Mesodermal cell (in vitro differentiated cells): ENCODE data around the gene COA8.

ENCODE experiments used
- H3K27ac ChIP-seq: 2 replicates; pipeline ENCODE4 v1.7.0; 2013; ENCODE audit warnings: mild to moderate bottlenecking, low read depth, low read length, moderate library complexity; ENCODE audit not compliant: severe bottlenecking
- H3K36me3 ChIP-seq: 2 replicates; pipeline ENCODE4 v1.7.1; 2013; ENCODE audit warnings: mild to moderate bottlenecking, low read length, moderate library complexity; ENCODE audit not compliant: control insufficient read depth, insufficient read depth
- H3K4me1 ChIP-seq: one replicate; pipeline ENCODE4 v1.7.1; 2013; ENCODE audit warnings: mild to moderate bottlenecking, low read length; ENCODE audit not compliant: insufficient read depth, control insufficient read depth, poor library complexity, severe bottlenecking
- H3K4me3 ChIP-seq: 2 replicates; pipeline ENCODE4 v1.7.0; 2013; ENCODE audit warnings: low read length, control low read depth, mild to moderate bottlenecking; ENCODE audit not compliant: insufficient read depth, poor library complexity, severe bottlenecking; ENCODE audit errors: extremely low read depth
- H3K9me3 ChIP-seq: 2 replicates; pipeline ENCODE4 v1.7.1; 2013; ENCODE audit warnings: mild to moderate bottlenecking, low read length, moderate library complexity; ENCODE audit not compliant: control insufficient read depth
- WGBS, 2 experiments: methylation state at CpG; one replicate each; pipeline ENCODE4 v1.1.5; 2013; ENCODE audit warnings: missing lambda C conversion rate in 2 of 2; ENCODE audit not compliant: insufficient coverage in 2 of 2; 5-methylcytosine and 5-hydroxymethylcytosine counted together

COA8 gene

GRCh38 chr14:103527408-103528145, 35.2 kb upstream of the COA8 start:
- Histone ChIP-seq H3K4me3 (no peak overlapping the region), H3K4me1 (peaks cover 19% of the 10 kb centered on the region), H3K36me3 (peaks cover 9% of the 10 kb centered on the region), H3K27ac (no peak overlapping the region), H3K9me3 (no peaks in the 10 kb centered on the region)
- 85 to 91% methylated on average over 8 to 10 of the region's 14 CpGs for WGBS, 2 experiments

- Histone ChIP-seq H3K27ac (peak overlapping the region; percentile 74), H3K4me3 (peak overlapping the region; percentile 86), H3K36me3 (peaks cover 12% of the 10 kb centered on the region), H3K4me1 (peaks cover 17% of the 10 kb centered on the region), H3K9me3 (no peaks in the 10 kb centered on the region)
- 66 to 76% methylated on average over 9 to 10 of the region's 10 CpGs for WGBS, 2 experiments
Observed at GRCh38 chr14:103528146-103528586, 34.6 kb upstream of the COA8 start.

GRCh38 chr14:103528587-103529382, 34.0 kb upstream of the COA8 start, which contains the start of gene TRMT61A:
Gene TRMT61A (plus strand): TSS chr14:103529196. CDS start chr14:103529979, 783 bp downstream.
- Histone ChIP-seq H3K36me3 (peaks cover 12% of the 10 kb centered on the region), H3K9me3 (no peaks in the 10 kb centered on the region), H3K4me1 (peaks cover 14% of the 10 kb centered on the region), H3K27ac (peak within 1 kb of the TSS; percentile 74), H3K4me3 (peak within 1 kb of the TSS; percentile 86)
- 8% methylated on average over 34 to 47 of the region's 70 CpGs for WGBS, 2 experiments

GRCh38 chr14:103529383-103530365, 33.1 kb upstream of the COA8 start:
- H3K36me3 ChIP-seq = peaks cover 13% of the 10 kb centered on the region
- H3K4me1 ChIP-seq = peaks cover 14% of the 10 kb centered on the region
- peak overlapping the region; percentile 86 for H3K4me3 ChIP-seq
- peak overlapping the region; percentile 0 for H3K27ac ChIP-seq
- H3K9me3 ChIP-seq = no peaks in the 10 kb centered on the region
- WGBS, 2 experiments = 65 to 68% methylated on average over 34 of the region's 42 CpGs

GRCh38 chr14:103530390-103530789, 32.4 kb upstream of the COA8 start:
- H3K36me3 ChIP-seq = peaks cover 15% of the 10 kb centered on the region
- H3K9me3 ChIP-seq = no peaks in the 10 kb centered on the region
- H3K4me3 ChIP-seq = peak overlapping the region; percentile 86
- no peak overlapping the region for H3K27ac ChIP-seq
- 69 to 78% methylated on average over 6 to 7 of the region's 7 CpGs for WGBS, 2 experiments
- peaks cover 14% of the 10 kb centered on the region for H3K4me1 ChIP-seq

GRCh38 chr14:103530831-103531230, 31.9 kb upstream of the COA8 start:
- 91 to 94% methylated on average over 9 to 10 of the region's 11 CpGs for WGBS, 2 experiments
- Histone ChIP-seq H3K4me3 (no peak overlapping the region), H3K36me3 (peaks cover 19% of the 10 kb centered on the region), H3K27ac (no peak overlapping the region), H3K4me1 (peaks cover 14% of the 10 kb centered on the region), H3K9me3 (no peaks in the 10 kb centered on the region)

- 97 to 98% methylated on average over 11 to 15 of the region's 15 CpGs for WGBS, 2 experiments
- Histone ChIP-seq H3K36me3 (peaks cover 19% of the 10 kb centered on the region), H3K4me3 (no peak overlapping the region), H3K27ac (no peak overlapping the region), H3K4me1 (peaks cover 14% of the 10 kb centered on the region), H3K9me3 (no peaks in the 10 kb centered on the region)
Observed at GRCh38 chr14:103531421-103532215, 31.1 kb upstream of the COA8 start.

- no peak overlapping the region for H3K4me3 ChIP-seq
- H3K36me3 ChIP-seq = peaks cover 19% of the 10 kb centered on the region
- WGBS, 2 experiments = 93 to 96% methylated on average over 22 to 32 of the region's 32 CpGs
- peaks cover 11% of the 10 kb centered on the region for H3K4me1 ChIP-seq
- H3K9me3 ChIP-seq = no peaks in the 10 kb centered on the region
- no peak overlapping the region for H3K27ac ChIP-seq
Observed at GRCh38 chr14:103532216-103533136, 30.3 kb upstream of the COA8 start.
